ENCODE results near the gene TRIM14.
"Not testable (repeated sequence)": the region's sequence is repeated elsewhere in the genome, so short reads cannot be mapped to it uniquely, and the experiment has no call there.

TRIM14 gene

GRCh38 chr9:98020476-98021145 is 98.4 kb downstream of the TRIM14 start:
- in situ Hi-C loops (cut with MboI; ENCODE audit: low sequenced_read_pairs): no loop called here

DNA sequence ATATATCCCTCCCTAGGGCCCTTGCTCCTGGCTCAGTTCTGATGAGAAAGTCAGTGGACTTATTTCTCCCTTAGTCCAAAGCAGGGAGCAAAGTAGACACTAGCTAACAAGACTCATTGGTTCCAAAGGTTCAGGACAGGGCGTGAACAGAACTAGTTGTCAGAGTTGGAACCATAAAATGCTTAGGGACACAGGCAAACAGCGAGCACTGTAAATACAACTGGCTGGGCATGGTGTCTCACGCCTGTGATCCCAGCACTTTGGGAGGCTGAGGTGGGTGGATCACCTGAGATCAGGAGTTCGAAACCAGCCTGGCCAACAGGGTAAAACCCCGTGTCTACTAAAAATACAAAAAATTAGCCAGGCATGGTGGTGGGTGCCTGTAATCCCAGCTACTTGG is 99.2 kb downstream of the TRIM14 start:
- in situ Hi-C loops (cut with MboI; ENCODE audit: low sequenced_read_pairs): not testable (repeated sequence)
